ENCODE measurements around the gene THADA. TPM values are rescaled to one million over a fixed set of nuclear protein-coding genes. Genes with fewer than 3 reads are reported as not detected.

Gene THADA
- total and polyA plus RNA-seq, 4 experiments from 2014 or later, result 20.3 to 44.8 (median 32.8) TPM

DNA sequence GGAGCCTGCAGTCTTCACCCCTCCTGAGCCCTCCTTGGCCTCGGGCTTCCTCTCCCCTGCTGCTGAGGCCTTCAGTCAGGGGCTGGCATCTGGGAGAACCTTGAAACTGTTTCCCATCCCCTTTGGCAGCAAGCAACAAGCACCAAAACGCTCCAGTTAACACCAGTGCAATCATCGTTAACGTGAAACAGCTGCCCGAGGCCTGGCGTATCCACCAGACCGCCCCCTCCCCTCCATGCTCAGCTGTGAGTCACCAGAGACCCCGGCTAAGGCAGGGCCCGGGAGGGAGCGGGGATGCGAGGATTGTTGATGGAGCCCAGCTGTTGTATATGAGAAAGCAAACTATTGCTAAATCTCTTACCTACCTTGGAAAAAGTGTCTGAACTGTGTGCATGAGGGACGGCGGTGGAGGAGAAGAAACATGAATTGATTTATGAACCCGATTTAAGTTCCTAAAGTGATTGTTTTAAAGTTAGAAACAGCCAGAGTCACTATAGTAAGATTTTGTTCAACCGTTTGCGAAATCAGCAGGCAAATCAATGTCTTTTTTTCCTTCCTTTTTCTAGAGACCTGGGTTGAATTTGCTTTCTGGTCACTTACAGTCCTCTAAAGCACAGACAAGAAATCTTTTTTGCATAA lies 374.6 kb downstream of the THADA start:
- Histone ChIP-seq H3K27ac (ENCODE audit: low read depth, low read length) (peak overlapping the region; percentile 90), H3K9me3 (ENCODE audit: control insufficient read depth in 1 of 2, low read length in 2 of 2) (no peaks in the 10 kb centered on the region), H3K4me1 (ENCODE audit: insufficient read depth, low read length) (peaks cover 52% of the 10 kb centered on the region), H3K4me3 (ENCODE audit: low read length in 2 of 2) (peak overlapping the region; percentile 84 to 92), H3K36me3 (ENCODE audit: insufficient read depth, low read length) (peaks cover 34% of the 10 kb centered on the region), H3K27me3 (ENCODE audit: insufficient read depth, low read length) (no peaks in the 10 kb centered on the region)
- Mint-ChIP-seq H3K9me3 (peaks cover 0 to 41% (median 4%) of the 10 kb centered on the region in 8 donors), H3K36me3 (peaks cover 45 to 54% of the 10 kb centered on the region in 2 donors), H3K4me3 (peak overlapping the region; percentile 80 to 98 (median 96)), H3K27me3 (peaks cover 0 to 5% of the 10 kb centered on the region in 2 donors), H3K27ac (peak overlapping the region; percentile 93 to 100 (median 98)), H3K4me1 (peaks cover 28 to 56% (median 38%) of the 10 kb centered on the region in 4 donors)
- ChIA-PET POLR2A (ENCODE audit: partially characterized antibody) (interaction anchor here (0.7 to 46.5 kb wide), 14 partner anchors 0 to 1115 kb away, joined by 3 to 6960 read pairs (median 6); partner anchors contain the start of gene ZFP36L2), CTCF (ENCODE audit: partially characterized antibody) (interaction anchor here (1.1 to 14.9 kb wide), 8 partner anchors 8 to 275 kb away, joined by 3 to 319 read pairs (median 16); no protein-coding TSS in a partner anchor)
- intact Hi-C loops (cut with micrococcal nuclease), result no loop called here
- DNase-seq, result peak; percentile 38 to 81 (median 49)

DNA sequence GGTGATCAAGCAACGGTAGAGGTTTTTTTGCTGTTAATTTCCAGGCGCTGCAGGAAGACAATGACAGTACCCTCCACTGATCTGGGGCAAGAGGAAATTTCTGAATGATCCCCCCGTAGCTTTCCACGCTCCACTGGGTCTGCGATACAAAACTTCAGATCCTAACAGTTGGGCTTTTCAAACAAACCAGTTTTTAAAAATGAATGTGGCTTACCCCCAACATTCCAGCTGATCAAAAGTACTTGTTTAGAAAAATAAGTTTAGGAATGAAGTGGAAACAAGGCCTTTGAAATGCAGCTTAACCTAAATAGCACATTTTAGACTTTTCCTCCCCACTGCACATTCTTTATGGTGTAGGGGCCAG lies 375.1 kb downstream of the THADA start:
- peaks cover 57% of the 10 kb centered on the region for H3K4me1 ChIP-seq (ENCODE audit: insufficient read depth, low read length)
- H3K36me3 Mint-ChIP-seq, result peaks cover 44 to 54% of the 10 kb centered on the region in 2 donors
- H3K27ac ChIP-seq (ENCODE audit: low read depth, low read length), result peak overlapping the region; percentile 90

DNA sequence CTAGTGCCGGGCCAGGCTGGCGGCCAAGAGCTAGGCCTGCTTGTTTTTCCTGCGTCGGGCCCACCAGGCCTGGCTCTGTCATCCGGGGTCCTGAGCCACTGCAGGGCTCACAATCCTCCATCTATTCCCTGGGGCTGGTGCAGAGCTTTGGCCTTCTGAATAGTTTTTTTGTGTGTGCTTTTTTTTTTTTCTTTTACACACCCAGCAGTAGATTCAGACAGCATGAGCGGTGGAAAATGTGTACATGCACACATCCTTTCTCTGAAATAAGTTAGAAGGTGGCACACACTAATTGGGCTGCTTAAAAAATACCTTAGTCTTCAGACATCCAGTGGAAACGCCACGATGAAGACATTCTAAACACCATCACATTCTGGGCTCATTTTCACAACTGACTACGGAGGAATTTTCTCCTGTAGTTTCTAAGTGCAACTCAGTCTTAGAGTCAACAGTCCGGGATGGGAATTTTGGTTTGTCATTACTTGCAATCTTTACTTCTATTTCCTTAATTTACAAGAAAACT lies 375.5 kb downstream of the THADA start:
- peak in 1 of 5 donors; percentile 79 for DNase-seq
- peaks cover 31 to 62% (median 40%) of the 10 kb centered on the region in 4 donors for H3K4me1 Mint-ChIP-seq
- peak overlapping the region; percentile 80 to 98 (median 96) for H3K4me3 Mint-ChIP-seq
- Histone ChIP-seq H3K27ac (ENCODE audit: low read depth, low read length) (peak overlapping the region; percentile 90), H3K4me3 (ENCODE audit: low read length in 2 of 2) (peak overlapping the region; percentile 84 to 92), H3K4me1 (ENCODE audit: insufficient read depth, low read length) (peaks cover 60% of the 10 kb centered on the region), H3K27me3 (ENCODE audit: insufficient read depth, low read length) (no peaks in the 10 kb centered on the region), H3K9me3 (ENCODE audit: control insufficient read depth in 1 of 2, low read length in 2 of 2) (no peaks in the 10 kb centered on the region), H3K36me3 (ENCODE audit: insufficient read depth, low read length) (peaks cover 26% of the 10 kb centered on the region)
- peaks cover 0 to 5% of the 10 kb centered on the region in 2 donors for H3K27me3 Mint-ChIP-seq
- ChIA-PET CTCF (ENCODE audit: partially characterized antibody) (interaction anchor here (1.2 to 14.9 kb wide), 6 partner anchors 9 to 274 kb away, joined by 3 to 319 read pairs (median 28); no protein-coding TSS in a partner anchor), POLR2A (ENCODE audit: partially characterized antibody) (interaction anchor here (0.6 to 46.5 kb wide), 11 partner anchors 1 to 1114 kb away, joined by 3 to 6960 read pairs (median 13); partner anchors contain the start of gene ZFP36L2)
- intact Hi-C loops (cut with micrococcal nuclease), result loop anchor here (1.0 kb wide), 1 partner anchor 9 kb away; no protein-coding TSS in a partner anchor
- H3K36me3 Mint-ChIP-seq, result peaks cover 41 to 51% of the 10 kb centered on the region in 2 donors
- H3K9me3 Mint-ChIP-seq, result peaks cover 0 to 33% (median 4%) of the 10 kb centered on the region in 8 donors
- H3K27ac Mint-ChIP-seq, result peak overlapping the region; percentile 93 to 100 (median 98)

More for the DNA sequence above, 375.1 kb downstream of the THADA start:
- ChIA-PET POLR2A (ENCODE audit: partially characterized antibody) (interaction anchor here (0.9 to 46.5 kb wide), 11 partner anchors 0 to 1114 kb away, joined by 3 to 6960 read pairs (median 13); partner anchors contain the start of gene ZFP36L2), CTCF (ENCODE audit: partially characterized antibody) (interaction anchor here (1.2 to 14.9 kb wide), 6 partner anchors 8 to 275 kb away, joined by 3 to 319 read pairs (median 28); no protein-coding TSS in a partner anchor)
- no peaks in the 10 kb centered on the region for H3K9me3 ChIP-seq (ENCODE audit: control insufficient read depth in 1 of 2, low read length in 2 of 2)
- H3K27me3 ChIP-seq (ENCODE audit: insufficient read depth, low read length), result no peaks in the 10 kb centered on the region
- H3K9me3 Mint-ChIP-seq, result peaks cover 0 to 36% (median 4%) of the 10 kb centered on the region in 8 donors
- peak overlapping the region; percentile 93 to 100 (median 98) for H3K27ac Mint-ChIP-seq
- H3K27me3 Mint-ChIP-seq, result peaks cover 0 to 5% of the 10 kb centered on the region in 2 donors
- peak overlapping the region; percentile 84 to 92 for H3K4me3 ChIP-seq (ENCODE audit: low read length in 2 of 2)
- DNase-seq, result peak in 1 of 5 donors; percentile 53
- H3K36me3 ChIP-seq (ENCODE audit: insufficient read depth, low read length), result peaks cover 30% of the 10 kb centered on the region
- intact Hi-C loops (cut with micrococcal nuclease), result loop anchor here (1.0 kb wide), 1 partner anchor 9 kb away; no protein-coding TSS in a partner anchor
- peak overlapping the region; percentile 80 to 98 (median 96) for H3K4me3 Mint-ChIP-seq
- H3K4me1 Mint-ChIP-seq, result peaks cover 30 to 59% (median 39%) of the 10 kb centered on the region in 4 donors

- Mint-ChIP-seq H3K36me3 (peaks cover 38 to 51% of the 10 kb centered on the region in 2 donors), H3K4me3 (peak overlapping the region; percentile 80 to 98 (median 96)), H3K4me1 (peaks cover 31 to 62% (median 40%) of the 10 kb centered on the region in 4 donors), H3K27me3 (peaks cover 0 to 5% of the 10 kb centered on the region in 2 donors), H3K9me3 (peaks cover 0 to 29% (median 4%) of the 10 kb centered on the region in 8 donors), H3K27ac (peak overlapping the region; percentile 93 to 100 (median 98))
- intact Hi-C loops (cut with micrococcal nuclease), result loop anchor here (1.0 kb wide), 5 partner anchors 10 to 88 kb away; no protein-coding TSS in a partner anchor
- H3K36me3 ChIP-seq (ENCODE audit: insufficient read depth, low read length), result peaks cover 19% of the 10 kb centered on the region
- H3K27ac ChIP-seq (ENCODE audit: low read depth, low read length), result peak overlapping the region; percentile 90
- no peaks in the 10 kb centered on the region for H3K27me3 ChIP-seq (ENCODE audit: insufficient read depth, low read length)
- H3K4me3 ChIP-seq (ENCODE audit: low read length in 2 of 2), result peak overlapping the region; percentile 84 to 92
- CTCF ChIA-PET (ENCODE audit: partially characterized antibody), result interaction anchor here (1.2 to 14.9 kb wide), 7 partner anchors 7 to 273 kb away, joined by 3 to 319 read pairs (median 14); partner anchors contain the start of gene ZFP36L2
- peak; percentile 88 to 92 (median 91) for DNase-seq
- H3K4me1 ChIP-seq (ENCODE audit: insufficient read depth, low read length), result peaks cover 60% of the 10 kb centered on the region
- POLR2A ChIA-PET (ENCODE audit: partially characterized antibody), result interaction anchor here (0.6 to 46.5 kb wide), 11 partner anchors 1 to 1114 kb away, joined by 4 to 6960 read pairs (median 13); partner anchors contain the start of gene ZFP36L2
- no peaks in the 10 kb centered on the region for H3K9me3 ChIP-seq (ENCODE audit: control insufficient read depth in 1 of 2, low read length in 2 of 2)
Measured at GRCh38 chr2:43219383-43220228, 376.2 kb downstream of the THADA start.

- H3K27ac Mint-ChIP-seq, result peak overlapping the region; percentile 93 to 100 (median 98)
- H3K27me3 Mint-ChIP-seq, result peaks cover 0 to 5% of the 10 kb centered on the region in 2 donors
- peaks cover 31 to 62% (median 40%) of the 10 kb centered on the region in 4 donors for H3K4me1 Mint-ChIP-seq
- peak overlapping the region; percentile 90 for H3K27ac ChIP-seq (ENCODE audit: low read depth, low read length)
- intact Hi-C loops (cut with micrococcal nuclease), result loop anchor here (1.0 kb wide), 5 partner anchors 24 to 88 kb away; no protein-coding TSS in a partner anchor
- peak overlapping the region; percentile 84 to 92 for H3K4me3 ChIP-seq (ENCODE audit: low read length in 2 of 2)
- H3K4me3 Mint-ChIP-seq, result peak overlapping the region; percentile 80 to 98 (median 96)
- no peaks in the 10 kb centered on the region for H3K27me3 ChIP-seq (ENCODE audit: insufficient read depth, low read length)
- peaks cover 0 to 24% (median 0%) of the 10 kb centered on the region in 8 donors for H3K9me3 Mint-ChIP-seq
- POLR2A ChIA-PET (ENCODE audit: partially characterized antibody), result interaction anchor here (0.5 to 46.5 kb wide), 8 partner anchors 2 to 1113 kb away, joined by 3 to 6960 read pairs (median 38); partner anchors contain the start of gene ZFP36L2
- CTCF ChIA-PET (ENCODE audit: partially characterized antibody), result interaction anchor here (0.8 to 14.9 kb wide), 14 partner anchors 8 to 87 kb away, joined by 3 to 319 read pairs (median 4); partner anchors contain the start of gene ZFP36L2
- peaks cover 15% of the 10 kb centered on the region for H3K36me3 ChIP-seq (ENCODE audit: insufficient read depth, low read length)
- peaks cover 60% of the 10 kb centered on the region for H3K4me1 ChIP-seq (ENCODE audit: insufficient read depth, low read length)
- H3K9me3 ChIP-seq (ENCODE audit: control insufficient read depth in 1 of 2, low read length in 2 of 2), result no peaks in the 10 kb centered on the region
- H3K36me3 Mint-ChIP-seq, result peaks cover 32 to 47% of the 10 kb centered on the region in 2 donors
- peak; percentile 87 to 95 (median 92) for DNase-seq
Measured at GRCh38 chr2:43218702-43219382, 377.0 kb downstream of the THADA start.
